GM21447 (cell line): ENCODE data around the gene ADGRG1.

Experiments used
- ATAC-seq: cut with Tn5 transposase; IDR thresholded peaks from one replicate; pipeline ENCODE4 v1.9.1; 2021; ENCODE audit not compliant: unreplicated experiment

Gene ADGRG1

GRCh38 chr16:57635266-57636097 lies 7.1 kb downstream of the ADGRG1 start:
- ATAC-seq, result no peak

DNA sequence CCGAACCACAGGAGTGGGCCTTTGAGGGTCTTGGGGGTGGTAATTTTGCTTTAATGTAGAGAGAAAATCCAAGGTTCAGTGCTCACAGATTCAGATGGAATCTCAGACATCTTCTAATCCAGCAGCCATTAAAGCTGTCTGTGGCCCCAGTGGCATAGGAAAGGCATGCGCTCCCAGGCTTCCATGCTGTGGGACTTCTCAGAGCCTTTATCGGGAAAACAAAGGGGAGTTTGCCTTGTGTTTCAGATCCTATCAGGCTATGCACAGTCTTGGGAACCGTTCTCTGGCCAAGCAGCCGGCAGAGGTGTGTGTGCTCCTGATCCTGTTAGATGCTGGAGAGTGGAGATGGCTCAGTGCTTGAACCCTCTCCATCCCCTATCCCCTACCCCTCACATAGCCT lies 7.8 kb downstream of the ADGRG1 start:
- no peak for ATAC-seq

GRCh38 chr16:57637020-57637419 lies 8.6 kb downstream of the ADGRG1 start:
- no peak for ATAC-seq

DNA sequence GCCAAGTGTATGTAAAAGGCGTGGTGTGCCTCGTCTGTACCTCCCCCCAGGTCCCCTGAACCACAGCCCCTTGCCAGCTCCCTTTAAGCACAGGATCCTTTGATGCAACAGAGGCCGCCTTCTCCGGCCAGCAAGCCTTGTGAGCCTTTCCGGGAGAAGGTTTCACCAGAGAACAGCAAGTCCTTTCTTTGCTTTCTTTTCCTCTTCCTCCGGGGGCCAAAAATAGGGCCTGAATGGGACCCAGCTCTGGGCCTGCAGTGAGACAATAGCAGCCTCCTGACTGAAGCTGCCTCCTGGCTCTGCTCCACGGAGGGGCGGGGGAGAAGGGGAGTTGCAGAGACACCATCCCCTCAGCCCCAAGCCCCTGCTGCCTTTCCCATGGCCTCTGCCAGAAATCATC lies 9.0 kb downstream of the ADGRG1 start:
- no peak for ATAC-seq

DNA sequence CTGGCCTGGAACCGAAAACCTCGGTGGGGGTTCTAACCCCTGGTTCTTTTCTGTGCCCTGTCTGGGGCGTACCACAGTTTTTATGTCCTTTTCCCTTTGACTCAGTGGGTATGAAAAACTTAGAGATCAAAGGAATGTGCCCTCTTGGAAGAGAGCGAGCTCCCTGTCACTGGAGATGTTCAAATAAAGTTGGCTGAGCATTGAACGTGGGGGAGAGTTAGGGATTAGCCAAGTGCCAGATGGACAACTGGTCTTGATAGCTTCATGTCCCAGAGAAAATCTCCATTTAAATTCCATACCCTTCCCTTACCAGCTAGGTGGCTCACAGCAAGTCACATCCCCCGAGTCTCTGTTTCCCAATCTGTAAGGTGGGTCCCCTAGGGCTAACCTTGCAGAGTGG lies 9.5 kb downstream of the ADGRG1 start:
- no peak for ATAC-seq

- ATAC-seq, result no peak
Measured at GRCh38 chr16:57638381-57638780, 10.0 kb downstream of the ADGRG1 start.

DNA sequence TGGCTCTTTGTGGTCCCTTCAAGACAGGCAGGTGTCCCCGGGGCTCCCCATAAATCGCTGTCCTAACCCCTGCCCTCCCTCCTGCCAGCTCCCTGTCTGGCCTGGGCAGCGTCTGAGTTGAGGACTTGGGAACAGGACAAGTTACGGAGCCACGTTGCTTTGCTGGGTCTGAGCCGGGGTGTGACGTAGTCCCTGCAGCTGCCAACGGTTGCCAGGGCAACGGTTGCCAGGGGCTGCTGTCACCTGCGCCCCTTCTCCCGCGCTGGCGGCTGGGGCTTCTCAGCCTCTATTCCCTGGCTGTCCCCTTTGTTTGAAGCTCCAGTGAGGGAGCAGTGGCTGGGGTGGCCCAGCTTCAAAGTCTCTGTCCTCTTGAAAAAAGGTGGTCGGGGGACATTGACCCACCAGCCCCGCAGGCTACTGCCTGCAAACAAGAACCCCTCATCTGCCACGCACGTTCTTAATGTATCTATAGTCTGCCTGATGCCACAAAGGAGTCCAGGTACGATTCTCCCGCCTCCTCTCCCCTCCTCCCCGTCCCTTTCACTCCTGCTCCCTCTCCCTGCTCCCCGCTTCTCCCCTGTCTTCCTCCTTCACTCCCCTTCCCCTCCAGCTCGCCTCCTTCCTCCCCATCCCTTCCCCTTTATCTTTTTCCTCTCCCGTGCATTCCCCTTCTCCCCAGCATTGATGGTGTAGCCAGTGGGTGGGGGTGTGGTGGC lies 10.9 kb downstream of the ADGRG1 start:
- no peak for ATAC-seq

DNA sequence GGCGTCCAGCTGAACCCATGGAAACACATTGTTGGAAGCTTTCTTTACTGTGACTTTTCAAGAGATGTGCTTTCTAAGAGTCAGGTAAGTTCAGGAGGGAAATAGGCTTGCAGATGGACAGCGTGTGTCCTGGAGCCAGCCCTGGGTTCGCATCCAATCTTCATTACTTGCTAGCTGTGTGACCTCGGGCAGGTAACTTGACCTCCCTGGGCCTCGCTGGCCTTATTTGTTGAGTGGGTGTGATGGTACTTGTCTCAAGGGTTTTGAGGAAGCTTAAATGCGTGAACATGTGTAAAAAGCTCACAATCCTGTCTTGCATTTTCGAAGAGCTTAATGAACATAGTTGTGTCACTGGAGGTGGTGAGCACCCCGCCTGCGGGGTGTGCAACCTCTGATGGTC lies 11.8 kb downstream of the ADGRG1 start:
- no peak for ATAC-seq

GRCh38 chr16:57640612-57641011 lies 12.2 kb downstream of the ADGRG1 start:
- no peak for ATAC-seq

GRCh38 chr16:57642160-57643135 lies 14.0 kb downstream of the ADGRG1 start:
- ATAC-seq, result no peak

DNA sequence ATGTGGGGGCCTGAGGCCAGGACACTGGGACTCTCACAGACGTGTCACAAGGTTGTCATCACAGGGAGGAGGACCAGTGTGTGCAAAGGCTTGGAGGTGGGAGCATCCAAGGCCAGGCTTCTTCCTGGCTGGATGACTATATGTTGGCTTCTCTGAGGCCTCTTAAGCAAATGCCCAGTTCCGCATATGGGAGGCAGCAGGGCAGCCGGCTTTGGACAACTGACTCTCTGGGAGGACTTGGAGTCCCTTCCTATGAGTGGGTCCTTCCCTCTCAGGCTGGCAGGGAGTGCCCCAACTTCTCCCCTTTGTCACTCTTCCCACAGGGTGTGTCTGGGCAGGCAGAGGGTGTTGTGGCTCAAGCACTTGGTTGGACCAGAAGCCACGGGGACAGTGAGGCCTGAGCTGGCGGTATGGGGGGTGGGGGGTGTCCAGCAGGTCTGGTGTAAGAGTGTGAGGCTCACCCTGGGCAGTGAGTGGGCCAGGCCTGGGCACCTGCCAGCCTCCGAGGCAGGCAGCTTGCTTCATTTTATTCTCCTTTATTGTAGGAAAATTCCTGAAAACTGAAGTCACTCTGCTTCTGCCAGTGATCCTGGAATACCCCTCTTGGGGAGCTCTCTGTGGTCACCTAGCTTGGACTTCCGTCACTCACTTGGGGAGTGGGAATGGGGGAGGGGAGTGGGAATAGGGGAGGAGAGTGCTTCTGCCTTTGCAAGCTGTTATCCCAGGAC lies 14.9 kb downstream of the ADGRG1 start:
- no peak for ATAC-seq

- ATAC-seq, result no peak
Measured at GRCh38 chr16:57643910-57644309, 15.5 kb downstream of the ADGRG1 start.

DNA sequence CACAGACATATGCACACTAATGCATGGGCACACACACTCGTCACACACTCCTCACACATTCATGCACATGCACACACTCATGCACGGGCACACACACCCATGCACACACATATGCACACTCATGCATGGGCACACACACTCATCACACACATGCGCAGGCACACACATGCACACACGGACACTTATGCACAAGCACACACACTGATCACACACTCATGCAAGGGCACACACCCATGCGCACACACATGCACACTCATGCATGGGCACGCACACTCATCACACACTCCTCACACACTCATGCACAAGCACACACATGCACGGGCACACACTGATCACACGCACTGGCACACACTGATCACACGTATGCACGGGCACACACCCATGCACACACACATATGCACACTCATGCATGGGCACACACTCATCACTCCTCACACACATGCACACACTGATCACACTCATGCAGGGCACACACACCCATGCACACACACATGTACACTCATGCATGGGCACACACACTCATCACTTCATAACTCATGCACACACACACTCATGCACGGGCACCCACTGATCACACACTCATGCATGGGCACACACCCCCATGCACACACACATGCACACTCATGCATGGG lies 16.1 kb downstream of the ADGRG1 start:
- ATAC-seq, result no peak

DNA sequence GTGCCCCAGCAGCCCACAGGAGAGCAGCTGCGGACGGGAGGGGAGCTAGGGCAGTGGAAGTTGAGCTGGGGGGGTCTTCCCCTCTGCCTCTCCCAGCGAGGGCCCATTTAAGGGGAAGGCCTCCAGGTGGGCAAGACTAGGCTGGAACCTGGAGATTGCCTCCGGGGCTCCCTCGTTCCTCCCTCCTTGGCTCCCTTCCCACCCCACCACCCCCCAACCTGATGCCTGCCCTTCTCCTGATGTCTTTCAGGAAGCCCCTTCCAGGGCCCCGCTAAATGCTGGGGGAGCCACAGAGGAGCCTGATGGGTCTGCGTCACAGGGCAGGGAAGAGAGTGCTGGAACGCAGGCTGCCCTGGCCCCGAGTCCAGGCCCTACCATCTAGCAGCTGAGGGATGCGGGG lies 16.7 kb downstream of the ADGRG1 start:
- ATAC-seq, result no peak

DNA sequence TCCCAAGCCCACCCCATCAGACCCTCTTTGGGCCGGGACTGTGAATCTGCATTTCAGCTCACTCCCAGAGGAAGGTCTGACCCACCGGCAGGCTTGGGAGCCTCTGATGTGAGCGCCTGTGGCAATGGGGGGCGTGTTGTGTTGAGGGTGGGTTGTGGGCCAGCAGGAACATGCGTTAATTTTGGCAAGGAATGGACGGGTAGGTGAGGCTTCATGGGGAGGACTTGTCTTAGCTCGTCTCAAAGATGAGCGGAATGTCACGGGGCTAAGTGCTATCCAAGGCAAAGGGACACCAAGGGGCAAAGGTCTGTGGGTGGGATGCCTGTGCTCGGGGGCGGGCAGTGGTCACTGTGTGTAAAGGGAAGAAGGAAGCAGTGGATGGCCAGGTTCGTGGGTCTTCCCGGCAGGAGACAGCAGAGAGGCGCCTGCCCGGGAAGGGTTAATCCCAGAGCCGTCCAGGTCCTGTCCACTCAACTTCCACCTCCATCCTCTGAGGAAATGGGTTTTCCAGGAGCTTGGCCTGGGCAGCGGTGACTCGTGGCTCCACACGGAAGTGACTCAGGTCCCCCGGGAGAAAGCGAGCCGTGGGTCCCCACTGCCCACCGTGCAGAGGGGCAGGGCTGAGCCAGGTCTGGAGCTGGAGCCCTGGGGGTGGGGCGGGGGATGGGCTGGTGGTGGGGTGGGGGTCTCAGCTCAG lies 17.4 kb downstream of the ADGRG1 start:
- no peak for ATAC-seq

DNA sequence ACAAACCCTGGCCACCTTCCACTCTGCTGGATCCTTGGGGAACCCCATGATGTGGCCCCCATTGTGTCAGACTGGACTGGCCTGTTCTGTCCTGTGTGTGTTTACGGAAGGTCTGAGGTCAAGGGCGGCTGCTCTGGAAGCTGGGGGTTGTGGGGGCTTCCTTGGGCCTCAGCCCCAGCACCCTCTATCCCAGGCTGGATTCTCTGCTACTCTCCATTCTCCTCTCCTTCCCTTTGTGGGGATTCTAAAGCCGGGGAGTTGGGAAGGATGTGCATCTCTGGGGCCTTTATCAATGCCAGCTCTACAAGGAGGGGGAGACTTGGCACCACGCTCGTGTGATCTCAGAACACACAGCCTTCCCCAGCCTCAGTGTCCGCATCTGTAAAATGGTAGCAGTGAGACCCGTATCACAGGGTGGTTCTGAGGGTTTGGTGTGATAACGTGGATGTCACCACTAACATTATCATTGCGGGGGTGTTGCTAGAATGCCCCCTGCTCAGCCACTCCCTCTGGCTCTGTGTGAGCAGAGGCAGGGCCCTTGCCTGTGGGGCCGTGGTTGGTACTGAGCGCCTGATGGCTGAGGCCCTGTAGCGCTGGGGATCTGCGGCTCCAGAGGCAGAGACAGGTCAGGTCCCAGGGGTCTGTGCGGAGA lies 18.1 kb downstream of the ADGRG1 start:
- no peak for ATAC-seq

- ATAC-seq, result no peak
Measured at GRCh38 chr16:57647136-57647875, 18.9 kb downstream of the ADGRG1 start.

DNA sequence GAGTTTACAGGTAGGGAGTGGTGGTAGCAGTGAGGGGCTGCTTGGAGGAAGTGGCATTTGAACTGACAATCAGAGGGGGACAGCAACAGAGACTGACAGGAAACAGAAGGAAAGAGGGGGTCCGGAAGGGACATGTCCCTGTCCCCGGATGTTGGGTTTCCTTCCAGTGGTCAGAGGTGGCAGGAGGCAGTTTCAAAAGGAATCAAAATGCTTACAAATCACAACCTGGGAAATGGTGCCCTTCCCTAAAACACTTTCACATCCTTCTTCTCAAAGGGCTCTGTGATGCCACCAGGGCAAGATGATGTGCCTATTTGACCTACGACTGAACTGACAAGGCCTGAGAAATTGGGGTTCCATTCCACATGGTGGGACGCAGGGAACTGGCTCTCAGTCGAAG lies 19.7 kb downstream of the ADGRG1 start:
- no peak for ATAC-seq
